ENCODE measurements around the gene KRT85.

GRCh38 chr12:52364061-52364460, 3.2 kb downstream of the KRT85 start:
- no peak for TF ChIP-seq CTCF (IDR thresholded peaks at IDR 0.05)
- no peak for TF ChIP-seq EZH2 (IDR thresholded peaks at IDR 0.05; ENCODE audit: borderline replicate concordance, insufficient read depth, low read depth, low read length, poor library complexity, severe bottlenecking)

All from B cell (primary cell).